ENCODE results near the gene HLA-C. TPM values are rescaled to one million over a fixed set of nuclear protein-coding genes. Genes with fewer than 3 reads are reported as not detected.

Gene HLA-C
- polyA plus RNA-seq, 1 of the 3 experiments (the other 2 are of a cell fraction), result 434 TPM

GRCh38 chr6:31272436-31272835 lies 544 bp upstream of the HLA-C start (continued):
- no peak for TF ChIP-seq IRF3 (IDR thresholded peaks at IDR 0.05; ENCODE audit: low read depth, low read length)

- ChIA-PET POLR2A (no interaction called here), CTCF (no interaction called here)
- Histone ChIP-seq H3K9ac (peak overlapping the region; percentile 93), H3K9me3 (no peaks in the 10 kb centered on the region), H3K79me2 (ENCODE audit: insufficient read depth) (peaks cover 5% of the 10 kb centered on the region; the same call in 1 of the 2 replicates), H3K27me3 (ENCODE audit: insufficient read depth) (no peaks in the 10 kb centered on the region), H3K9me2 (no peaks in the 10 kb centered on the region), H3K4me3 (ENCODE audit: low read depth in 2 of 2, low read length in 1 of 2) (peak overlapping the region; percentile 89 to 90), H4K20me1 (ENCODE audit: insufficient read depth) (peaks cover 5% of the 10 kb centered on the region; the same call in 1 of the 2 replicates), H3K4me2 (peak overlapping the region; percentile 86), H3K27ac (ENCODE audit: low read depth in 2 of 2, low read length in 1 of 2) (peak overlapping the region; percentile 50 to 72; a peak in 3 of 4 replicates), H3F3A (replicated peaks; ENCODE audit: insufficient read depth) (peaks cover 3% of the 10 kb centered on the region), H3K36me3 (replicated peaks in 1 of 2; ENCODE audit: control insufficient read depth in 1 of 2, insufficient read depth in 2 of 2, low read length in 1 of 2) (peaks cover 12 to 15% of the 10 kb centered on the region in 2 experiments), H3K4me1 (ENCODE audit: control insufficient read depth in 1 of 2, insufficient read depth in 2 of 2, low read depth in 1 of 2, low read length in 1 of 2) (peaks cover 0 to 10% of the 10 kb centered on the region in 2 experiments; a peak in 1 of 4 replicates), H2AFZ (ENCODE audit: low read depth) (peak overlapping the region; percentile 100)
- peak; percentile 49 for DNase-seq
- WGBS (ENCODE audit: low lambda C conversion rate), result 42% methylated on average over 28 of the region's 62 CpGs
- TF ChIP-seq SMC3 (IDR thresholded peaks at IDR 0.05; ENCODE audit: low read depth, low read length) (no peak), JUND (IDR thresholded peaks at IDR 0.05) (no peak), EP300 (IDR thresholded peaks at IDR 0.05; ENCODE audit: borderline replicate concordance in 1 of 2, low read depth in 1 of 2, low read length in 1 of 2) (no peak), TCF12 (IDR thresholded peaks at IDR 0.05) (no peak), RCOR1 (IDR thresholded peaks at IDR 0.05; ENCODE audit: low read length) (no peak), FOXJ3 (CRISPR knock-in tag; IDR thresholded peaks at IDR 0.05) (no peak), ZBTB33 (IDR thresholded peaks at IDR 0.05; ENCODE audit: borderline replicate concordance, low read depth) (no peak), REST (IDR thresholded peaks at IDR 0.05; ENCODE audit: low read depth, low read length) (no peak), MEF2A (IDR thresholded peaks at IDR 0.05; ENCODE audit: borderline replicate concordance, low read depth) (no peak), POLR2AphosphoS5 (IDR thresholded peaks at IDR 0.05; ENCODE audit: low read depth, low read length) (no peak), FOSL2 (IDR thresholded peaks at IDR 0.05; ENCODE audit: borderline replicate concordance, low read depth) (no peak), NRF1 (IDR thresholded peaks at IDR 0.05; ENCODE audit: low read depth, low read length) (no peak), GATA2 (CRISPR knock-in tag; IDR thresholded peaks at IDR 0.05) (no peak), CTCF (IDR thresholded peaks at IDR 0.05) (no peak), EZH2phosphoT487 (IDR thresholded peaks at IDR 0.05; ENCODE audit: borderline replicate concordance, low read depth) (no peak), FOXM1 (IDR thresholded peaks at IDR 0.05; ENCODE audit: low read depth) (no peak)
These were observed 878 bp downstream of the HLA-C start for GRCh38 chr6:31270788-31271640.

All from SK-N-SH (cell line).